ENCODE results near the gene ZNF320.

The ZNF320 gene

DNA sequence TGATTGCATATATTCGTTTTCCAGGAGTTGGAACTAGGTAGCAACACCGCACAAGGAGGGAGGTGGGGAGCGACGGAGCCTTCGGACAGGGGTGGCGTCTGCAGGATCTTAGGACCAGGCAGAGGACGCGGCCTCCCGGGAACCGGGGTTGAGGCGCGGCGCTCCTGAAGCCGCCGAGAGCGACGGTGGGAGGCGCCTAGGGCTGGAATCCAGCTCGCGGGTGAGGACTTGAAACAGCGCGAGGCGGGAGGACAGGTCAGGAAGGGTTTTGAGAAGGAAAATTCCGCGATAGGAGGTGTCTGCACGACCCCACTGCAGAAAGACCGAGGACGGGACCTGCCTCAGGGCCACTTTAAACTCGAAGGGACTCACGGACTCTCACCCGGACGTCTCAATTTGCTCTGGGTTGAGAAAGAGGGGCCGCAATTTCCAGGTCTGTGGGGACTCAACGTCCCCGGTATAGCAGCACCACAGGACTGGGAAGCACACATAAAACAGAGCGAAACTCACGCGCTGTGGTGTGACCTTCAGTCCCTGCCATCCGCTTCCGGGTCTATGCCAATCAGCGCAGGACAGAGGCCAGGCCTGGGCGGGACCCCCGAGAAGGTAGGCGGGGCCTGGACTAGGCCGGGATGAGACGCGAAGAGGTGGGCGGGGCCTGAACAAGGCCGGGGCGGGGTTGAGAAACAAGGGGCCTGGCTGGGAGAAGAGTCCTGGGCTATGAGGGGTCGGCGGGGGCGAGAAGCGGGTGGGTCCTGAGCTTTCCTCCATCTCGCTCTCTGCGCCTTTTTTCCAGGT, at the start of gene ZNF320:
ZNF320 (minus strand) TSS at position 498 of the 798 bp plus-strand sequence. CDS start 7,380 bp downstream, outside the sequence.
- TF ChIP-seq, protein P1, sequence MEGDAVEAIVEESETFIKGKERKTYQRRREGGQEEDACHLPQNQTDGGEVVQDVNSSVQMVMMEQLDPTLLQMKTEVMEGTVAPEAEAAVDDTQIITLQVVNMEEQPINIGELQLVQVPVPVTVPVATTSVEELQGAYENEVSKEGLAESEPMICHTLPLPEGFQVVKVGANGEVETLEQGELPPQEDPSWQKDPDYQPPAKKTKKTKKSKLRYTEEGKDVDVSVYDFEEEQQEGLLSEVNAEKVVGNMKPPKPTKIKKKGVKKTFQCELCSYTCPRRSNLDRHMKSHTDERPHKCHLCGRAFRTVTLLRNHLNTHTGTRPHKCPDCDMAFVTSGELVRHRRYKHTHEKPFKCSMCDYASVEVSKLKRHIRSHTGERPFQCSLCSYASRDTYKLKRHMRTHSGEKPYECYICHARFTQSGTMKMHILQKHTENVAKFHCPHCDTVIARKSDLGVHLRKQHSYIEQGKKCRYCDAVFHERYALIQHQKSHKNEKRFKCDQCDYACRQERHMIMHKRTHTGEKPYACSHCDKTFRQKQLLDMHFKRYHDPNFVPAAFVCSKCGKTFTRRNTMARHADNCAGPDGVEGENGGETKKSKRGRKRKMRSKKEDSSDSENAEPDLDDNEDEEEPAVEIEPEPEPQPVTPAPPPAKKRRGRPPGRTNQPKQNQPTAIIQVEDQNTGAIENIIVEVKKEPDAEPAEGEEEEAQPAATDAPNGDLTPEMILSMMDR (IDR thresholded peaks at IDR 0.05), result no peak

DNA sequence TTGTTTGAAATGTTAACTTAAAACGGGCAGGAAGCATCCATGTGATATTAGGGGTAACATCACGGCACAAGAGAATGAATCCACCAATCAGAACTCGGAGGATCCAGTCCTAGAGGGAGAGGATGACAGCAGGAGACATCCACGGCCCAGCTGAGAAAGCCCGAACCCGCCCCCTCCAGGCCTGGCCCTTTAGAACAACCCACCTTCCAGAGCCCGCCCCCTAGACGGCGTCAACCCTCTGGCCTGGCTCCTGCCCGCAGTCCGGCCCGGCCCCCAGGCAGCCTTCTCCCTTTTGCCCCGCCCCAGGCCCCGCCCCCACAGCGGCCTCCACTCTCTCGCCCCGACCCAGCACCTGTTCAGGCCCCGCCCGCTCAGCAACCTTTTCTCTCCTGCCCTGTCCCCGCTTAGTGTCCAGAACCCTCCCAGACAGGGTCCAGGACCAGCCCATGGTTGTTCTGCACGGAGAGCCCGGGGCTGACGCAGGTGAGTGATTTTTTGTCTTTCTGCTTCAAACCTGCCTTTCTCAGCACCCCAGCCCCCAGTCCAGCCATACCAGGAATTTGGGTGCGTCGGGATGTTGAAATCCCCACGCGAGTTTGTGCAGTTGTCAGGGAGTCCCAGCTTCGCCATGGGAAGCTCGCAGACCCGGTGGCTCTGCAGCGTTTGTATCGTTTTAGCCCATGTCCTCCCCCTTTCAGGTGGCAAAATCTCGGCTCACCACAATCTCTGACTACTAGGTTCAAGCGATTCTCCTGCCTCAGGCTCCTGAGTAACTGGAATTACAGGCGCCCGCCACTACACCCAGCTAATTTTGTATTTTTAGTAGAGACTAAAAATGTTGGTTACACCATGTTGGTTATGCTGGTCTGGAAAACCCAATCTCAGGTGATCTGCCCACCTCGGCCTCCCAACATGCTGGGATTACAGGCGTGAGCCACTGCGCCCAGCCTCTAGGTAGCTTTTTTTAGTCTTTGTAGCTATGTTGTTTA, 49.2 kb upstream of the ZNF320 start:
- TF ChIP-seq, protein P1 (IDR thresholded peaks at IDR 0.05), result no peak

DNA sequence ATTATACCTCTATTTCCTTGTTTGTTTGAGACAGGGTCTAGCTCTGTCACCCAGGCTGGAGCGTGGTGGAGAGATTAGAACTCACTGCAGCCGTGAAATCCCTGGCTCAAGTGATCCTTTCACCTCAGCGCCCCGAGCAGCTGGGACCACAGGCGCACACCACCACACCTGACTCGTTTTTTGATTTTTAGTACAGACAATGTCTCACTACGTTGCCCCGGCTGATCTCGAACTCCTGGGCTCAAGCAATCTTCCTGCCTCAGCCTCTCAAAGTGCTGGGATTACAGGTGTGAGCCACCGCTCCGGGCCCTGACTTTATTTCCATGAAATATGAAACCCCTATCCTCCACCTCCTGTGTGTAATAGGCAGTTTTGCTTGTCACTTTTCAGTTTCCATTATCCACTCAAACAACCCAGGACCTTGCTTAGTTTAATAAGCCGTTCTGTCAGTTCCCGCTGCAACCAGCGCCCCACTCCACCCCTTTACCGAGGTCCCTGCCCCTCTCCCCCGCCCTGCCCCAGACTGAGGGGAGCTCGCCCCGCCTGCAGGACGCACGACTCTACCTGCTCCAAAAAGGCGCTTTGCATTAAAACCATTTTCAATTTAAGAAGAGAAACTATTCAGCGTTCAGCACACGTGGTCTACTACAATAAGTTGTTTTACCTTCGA, 48.4 kb upstream of the ZNF320 start:
- TF ChIP-seq, protein P1 (IDR thresholded peaks at IDR 0.05), result no peak

DNA sequence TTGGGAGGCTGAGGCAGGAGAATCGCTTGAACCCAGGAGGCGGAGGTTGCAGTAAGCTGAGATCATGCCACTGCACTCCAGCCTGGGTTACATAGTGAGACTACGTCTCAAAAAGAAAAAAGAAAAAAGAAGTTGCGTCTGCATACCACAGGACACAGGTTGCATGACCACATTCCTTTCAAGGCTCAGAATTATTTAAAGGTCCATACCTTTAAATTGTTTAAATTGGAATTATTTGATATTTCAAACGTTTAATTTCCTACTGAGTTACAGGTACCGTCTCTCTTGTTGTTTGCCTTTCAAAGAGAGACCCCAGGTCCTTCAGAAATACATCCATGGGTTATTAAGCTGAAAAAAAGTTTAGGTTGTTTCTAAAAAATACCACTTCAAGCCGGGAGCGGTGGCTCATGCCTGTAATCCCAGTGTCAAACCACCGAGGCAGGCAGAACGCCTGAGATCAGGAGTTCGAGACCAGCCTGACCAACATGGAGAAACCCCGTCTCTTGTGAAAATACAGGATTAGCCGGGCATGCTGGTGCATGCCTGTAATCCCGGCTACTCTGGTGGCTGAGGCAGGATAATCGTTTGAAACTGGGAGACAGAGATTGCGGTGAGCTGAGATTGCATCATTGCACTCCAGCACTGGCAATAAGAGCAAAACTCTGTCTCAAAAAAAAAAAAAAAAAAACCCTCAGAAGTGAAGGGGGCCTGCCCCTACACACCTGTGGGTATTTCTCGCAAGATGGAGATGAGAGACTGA, 46.6 kb upstream of the ZNF320 start:
- TF ChIP-seq, protein P1 (IDR thresholded peaks at IDR 0.05), result no peak

DNA sequence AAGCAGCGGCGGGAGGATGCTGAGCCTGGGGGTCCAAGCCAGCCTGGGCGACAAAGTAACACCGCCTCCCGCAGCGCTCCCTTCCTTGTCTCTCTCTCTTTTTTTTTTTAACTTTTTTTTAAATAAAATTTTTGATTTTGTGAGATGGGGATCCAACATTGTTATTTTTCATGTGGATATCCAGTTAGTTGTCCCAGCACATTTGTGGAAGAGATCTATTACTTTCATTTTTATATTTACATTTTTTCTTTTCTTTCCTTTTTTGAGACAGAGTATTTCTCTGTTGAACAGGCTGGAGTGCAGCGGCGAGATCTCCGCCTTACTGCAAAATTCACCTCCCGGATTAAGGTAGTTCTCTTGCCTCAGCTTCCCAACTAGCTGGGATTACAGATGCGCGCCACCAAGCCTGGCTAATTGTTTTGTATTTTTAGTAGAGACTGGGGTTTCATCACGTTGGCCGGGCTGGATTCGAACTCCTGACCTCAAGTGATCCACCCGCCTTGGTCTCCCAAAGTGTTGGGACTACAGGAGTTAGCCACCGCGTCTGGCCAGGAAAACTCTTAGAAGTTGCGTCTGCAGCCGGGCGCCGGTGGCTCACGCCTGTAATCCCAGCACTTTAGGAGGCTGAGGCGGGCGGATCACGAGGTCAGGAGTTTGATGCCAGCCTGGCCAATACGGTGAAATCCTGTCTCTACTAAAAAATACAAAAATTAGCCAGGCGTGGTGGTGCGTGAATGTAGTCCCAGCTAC, 45.9 kb upstream of the ZNF320 start:
- TF ChIP-seq, protein P1 (IDR thresholded peaks at IDR 0.05), result no peak

DNA sequence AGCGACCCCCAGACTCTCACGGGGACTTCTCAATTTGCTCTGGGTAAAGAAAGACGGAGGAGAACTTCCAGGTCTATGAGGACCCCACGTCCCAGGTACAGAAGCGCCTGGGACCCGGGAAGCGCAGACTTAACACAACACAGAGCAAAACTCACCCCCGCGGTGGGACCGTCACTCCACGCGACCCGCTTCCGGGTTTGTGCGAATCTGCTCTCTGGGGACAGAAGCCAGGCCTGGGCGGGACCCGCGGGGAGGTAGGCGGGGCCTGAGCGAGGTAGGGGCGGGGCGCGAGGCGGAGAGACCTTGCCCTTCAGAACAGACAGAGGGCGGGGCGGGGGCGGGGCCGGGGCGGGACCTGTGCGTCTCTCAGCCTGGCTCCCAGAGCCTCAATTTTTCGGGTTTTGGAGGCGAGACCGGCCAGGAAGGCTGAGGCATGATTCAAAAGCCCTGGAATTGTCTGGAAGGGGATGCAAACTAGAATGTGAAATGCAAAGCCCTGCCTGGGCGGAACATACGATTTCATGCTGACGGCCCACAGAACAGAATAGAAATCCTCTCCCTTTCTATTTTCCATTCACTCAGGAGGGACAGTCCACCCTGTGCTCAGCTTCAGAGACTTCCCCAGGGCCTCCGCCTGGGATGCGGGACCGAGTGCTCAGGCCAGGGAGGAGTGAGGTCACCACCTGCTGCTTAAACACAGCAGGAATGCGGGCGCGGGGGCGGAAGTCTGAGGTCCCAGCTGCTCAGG, 45.1 kb upstream of the ZNF320 start:
- TF ChIP-seq, protein P1 (IDR thresholded peaks at IDR 0.05), result no peak
